Neuronal stem cell (in vitro differentiated cells): ENCODE data around the gene FERMT3.
A peak's percentile ranks its signal among the peaks of the same experiment; 100 is the strongest.
"Not testable (repeated sequence)": the region's sequence is repeated elsewhere in the genome, so short reads cannot be mapped to it uniquely, and the experiment has no call there.

ENCODE experiments used
- DNase-seq: peaks from one replicate; pipeline ENCODE4 v3.0.0-alpha.2; 2013; ENCODE audit warnings: low spot score
- H2AFZ ChIP-seq: one replicate; pipeline ENCODE4 v1.6.1; 2013; ENCODE audit warnings: mild to moderate bottlenecking, low read length, inconsistent platforms
- H2AK5ac ChIP-seq: 2 replicates; pipeline ENCODE4 v1.6.1; 2013; ENCODE audit warnings: low read depth, mild to moderate bottlenecking, inconsistent platforms, low read length, moderate library complexity, mixed read lengths
- H2BK120ac ChIP-seq: 2 replicates; pipeline ENCODE4 v1.6.1; 2013; ENCODE audit warnings: low read depth, mild to moderate bottlenecking, inconsistent platforms, low read length, moderate library complexity, mixed read lengths
- H2BK12ac ChIP-seq: one replicate; pipeline ENCODE4 v1.6.1; 2013; ENCODE audit warnings: low read length, inconsistent platforms
- H2BK15ac ChIP-seq: 2 replicates; pipeline ENCODE4 v1.6.1; 2013; ENCODE audit warnings: mild to moderate bottlenecking, low read length, inconsistent platforms, mixed read lengths
- H2BK5ac ChIP-seq: one replicate; pipeline ENCODE4 v1.6.1; 2013; ENCODE audit warnings: inconsistent platforms, mild to moderate bottlenecking, low read length, moderate library complexity
- H3K14ac ChIP-seq: one replicate; pipeline ENCODE4 v1.6.1; 2013; ENCODE audit warnings: low read length, inconsistent platforms
- H3K18ac ChIP-seq: 2 replicates; pipeline ENCODE4 v1.6.1; 2013; ENCODE audit warnings: low read length, inconsistent platforms
- H3K23ac ChIP-seq: 2 replicates; pipeline ENCODE4 v1.6.1; 2013; ENCODE audit warnings: low read depth, mild to moderate bottlenecking, mixed read lengths, low read length, inconsistent platforms; ENCODE audit not compliant: poor library complexity
- H3K27ac ChIP-seq: replicated peaks from 3 replicates; pipeline ENCODE4 v1.5.1; 2013; ENCODE audit warnings: low read length, inconsistent platforms
- H3K27me3 ChIP-seq, 3 experiments: 2 replicates each; pipeline ENCODE4 v1.6.1; 2013; ENCODE audit warnings: low read length in 3 of 3, mild to moderate bottlenecking in 2 of 3, inconsistent platforms in 1 of 3, low read depth in 1 of 3, mixed read lengths in 1 of 3, moderate library complexity in 1 of 3; ENCODE audit not compliant: control insufficient read depth in 3 of 3, insufficient read depth in 3 of 3
- H3K36me3 ChIP-seq, 2 donors: replicated peaks in 1 of 2; 2 replicates each; pipeline ENCODE4 v1.6.1; 2013; ENCODE audit warnings: low read length in 2 of 2; ENCODE audit not compliant: control insufficient read depth in 2 of 2, insufficient read depth in 2 of 2
- H3K4ac ChIP-seq: 2 replicates; pipeline ENCODE4 v1.6.1; 2013; ENCODE audit warnings: inconsistent platforms, mild to moderate bottlenecking, low read length, moderate library complexity
- H3K4me1 ChIP-seq, 2 donors: 1 replicate in 1 of 2; 2 replicates in 1 of 2; pipeline ENCODE4 v1.6.1; 2013; ENCODE audit warnings: low read length in 2 of 2, low read depth in 1 of 2; ENCODE audit not compliant: control insufficient read depth in 2 of 2, insufficient read depth in 1 of 2
- H3K4me2 ChIP-seq: one replicate; pipeline ENCODE4 v1.6.1; 2013; ENCODE audit warnings: mild to moderate bottlenecking, low read length, inconsistent platforms; ENCODE audit not compliant: insufficient read depth, poor library complexity, severe bottlenecking
- H3K4me3 ChIP-seq, 2 donors: 2 replicates each; pipeline ENCODE4 v1.5.1; 2013; ENCODE audit warnings: low read length in 2 of 2, mild to moderate bottlenecking in 2 of 2, inconsistent platforms in 1 of 2, moderate library complexity in 1 of 2
- H3K79me1 ChIP-seq: one replicate; pipeline ENCODE4 v1.6.1; 2013; ENCODE audit warnings: low read depth, mild to moderate bottlenecking, inconsistent platforms, low read length, moderate library complexity
- H3K9ac ChIP-seq: one replicate; pipeline ENCODE4 v1.6.1; 2013; ENCODE audit warnings: mild to moderate bottlenecking, low read depth, low read length, inconsistent platforms; ENCODE audit not compliant: poor library complexity
- H3K9me3 ChIP-seq, 2 donors: replicated peaks in 1 of 2; 2 replicates each; pipeline versions ENCODE3 to v1.6.1; 2013; ENCODE audit warnings: low read length in 2 of 2, mild to moderate bottlenecking in 2 of 2, inconsistent platforms in 1 of 2, low read depth in 1 of 2, mixed read lengths in 1 of 2, moderate library complexity in 1 of 2; ENCODE audit not compliant: control insufficient read depth in 2 of 2, insufficient read depth in 1 of 2
- H4K8ac ChIP-seq: one replicate; pipeline ENCODE4 v1.6.1; 2013; ENCODE audit warnings: low read depth, mild to moderate bottlenecking, inconsistent platforms, low read length, moderate library complexity
- H4K91ac ChIP-seq: one replicate; pipeline ENCODE4 v1.6.1; 2013; ENCODE audit warnings: low read length, low read depth, mild to moderate bottlenecking, inconsistent platforms; ENCODE audit not compliant: poor library complexity
- WGBS, 2 donors: extraction: QIAGEN DNeasy Blood & Tissue Kit; methylation state at CpG; one replicate each; pipeline ENCODE4 v1.1.7; 2013; ENCODE audit warnings: missing lambda C conversion rate in 2 of 2, mixed read lengths in 1 of 2; ENCODE audit not compliant: insufficient read length in 2 of 2, insufficient replicate concordance in 1 of 2; ENCODE audit errors: extremely low coverage in 2 of 2; 5-methylcytosine and 5-hydroxymethylcytosine counted together

Gene FERMT3

DNA sequence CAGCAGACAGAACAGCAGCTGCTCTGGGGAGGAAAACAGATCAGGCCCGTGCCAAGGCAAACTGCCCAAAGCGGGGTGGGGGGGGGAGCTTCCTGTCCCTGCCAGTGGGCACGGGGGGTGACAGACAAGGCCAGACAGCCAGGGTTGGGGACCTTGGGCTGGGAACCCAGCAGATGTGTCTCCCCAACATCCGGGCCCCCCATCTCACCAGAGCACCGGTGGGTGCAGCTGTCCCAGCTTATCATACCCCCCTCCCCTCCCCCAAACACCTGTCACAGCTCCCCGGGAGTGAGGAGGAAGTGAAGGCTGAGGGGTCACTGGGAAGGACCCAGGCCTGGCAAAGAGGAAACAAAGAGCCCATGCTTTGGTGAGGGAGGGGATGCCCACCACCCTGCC lies 38.9 kb downstream of the FERMT3 start:
- H3K4ac ChIP-seq: no peak overlapping the region
- H3K23ac ChIP-seq: peak overlapping the region; percentile 96
- peaks cover 21% of the 10 kb centered on the region for H3K79me1 ChIP-seq
- H3K9me3 ChIP-seq: no peaks in the 10 kb centered on the region
- no CpG with 5 or more reads among the region's 6 CpGs for WGBS, 2 donors
- H3K14ac ChIP-seq: peak overlapping the region; percentile 79
- H2BK5ac ChIP-seq: peak overlapping the region; percentile 76
- peak overlapping the region; percentile 97 for H2BK12ac ChIP-seq
- H2AK5ac ChIP-seq: peak overlapping the region; percentile 98
- no peak overlapping the region for H2AFZ ChIP-seq
- no peak overlapping the region for H3K27ac ChIP-seq
- H4K91ac ChIP-seq: no peak overlapping the region
- H3K27me3 ChIP-seq: no peaks in the 10 kb centered on the region
- H3K9ac ChIP-seq: peak overlapping the region; percentile 95
- H3K36me3 ChIP-seq: peaks cover 11 to 19% of the 10 kb centered on the region in 2 donors
- H2BK120ac ChIP-seq: peak overlapping the region; percentile 52
- H3K4me1 ChIP-seq: peaks cover 21 to 37% of the 10 kb centered on the region in 2 donors
- no peak overlapping the region for H2BK15ac ChIP-seq
- DNase-seq: no peak
- peak overlapping the region; percentile 86 for H4K8ac ChIP-seq
- peak overlapping the region; percentile 70 to 94 for H3K4me3 ChIP-seq
- peak overlapping the region; percentile 92 for H3K18ac ChIP-seq
- H3K4me2 ChIP-seq: peak overlapping the region; percentile 84

DNA sequence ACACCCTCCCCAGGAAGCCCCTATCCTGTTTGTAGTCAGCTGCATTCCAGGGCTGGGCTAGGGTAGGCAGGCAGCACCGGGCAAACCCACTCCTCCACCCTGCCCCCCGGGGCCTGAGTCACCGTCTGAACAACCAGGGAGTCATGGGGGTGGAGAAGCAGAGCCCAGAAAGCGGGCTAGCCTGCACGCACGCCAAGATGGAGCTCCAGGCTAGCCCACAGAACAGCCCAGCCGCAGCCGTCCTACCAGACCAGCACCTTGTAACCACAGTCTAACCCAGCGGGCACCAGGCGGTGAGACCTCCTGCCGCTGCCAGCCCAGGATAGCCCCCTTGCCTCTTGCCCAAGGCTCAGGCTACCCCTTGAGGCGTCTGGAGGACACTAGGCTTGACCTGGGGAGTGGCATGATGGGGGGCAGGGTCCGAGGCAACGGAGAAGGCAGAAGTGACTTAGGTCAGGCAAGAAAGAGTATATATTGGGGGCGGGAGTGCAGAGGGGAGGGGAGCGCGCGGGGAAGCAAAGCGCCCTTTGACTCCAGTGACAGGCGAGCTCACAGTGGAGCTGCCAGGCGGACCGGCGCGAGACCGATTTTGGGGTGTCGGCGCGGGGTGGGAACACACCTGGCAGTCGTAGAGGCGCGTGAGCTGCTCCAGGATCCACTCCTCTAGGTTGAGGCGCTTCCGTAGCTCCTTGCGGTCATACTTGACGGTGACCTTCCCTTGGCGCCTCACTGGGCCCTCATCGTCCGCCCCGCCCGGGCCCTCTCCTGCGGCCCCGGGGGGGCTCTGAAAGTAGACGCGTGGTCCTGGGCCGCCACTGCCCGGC lies 39.5 kb downstream of the FERMT3 start:
- Histone ChIP-seq H2BK12ac (peak overlapping the region; percentile 97), H3K9me3 (no peaks in the 10 kb centered on the region), H3K4me1 (peaks cover 23 to 41% of the 10 kb centered on the region in 2 donors), H2AFZ (peak overlapping the region; percentile 63), H3K14ac (peak overlapping the region; percentile 79), H3K79me1 (peaks cover 21% of the 10 kb centered on the region), H3K9ac (peak overlapping the region; percentile 95), H3K18ac (peak overlapping the region; percentile 92), H2BK15ac (peak overlapping the region; percentile 47), H2BK5ac (peak overlapping the region; percentile 76), H3K4me2 (peak overlapping the region; percentile 84), H3K4ac (peak overlapping the region; percentile 97), H3K27me3 (no peaks in the 10 kb centered on the region), H3K4me3 (peak overlapping the region; percentile 70 to 94), H3K27ac (no peak overlapping the region), H3K36me3 (peaks cover 11 to 19% of the 10 kb centered on the region in 2 donors), H2BK120ac (peak overlapping the region; percentile 52), H2AK5ac (peak overlapping the region; percentile 98), H3K23ac (peak overlapping the region; percentile 96), H4K91ac (no peak overlapping the region), H4K8ac (peak overlapping the region; percentile 86)
- WGBS, 2 donors: no CpG with 5 or more reads among the region's 46 CpGs
- no peak for DNase-seq

DNA sequence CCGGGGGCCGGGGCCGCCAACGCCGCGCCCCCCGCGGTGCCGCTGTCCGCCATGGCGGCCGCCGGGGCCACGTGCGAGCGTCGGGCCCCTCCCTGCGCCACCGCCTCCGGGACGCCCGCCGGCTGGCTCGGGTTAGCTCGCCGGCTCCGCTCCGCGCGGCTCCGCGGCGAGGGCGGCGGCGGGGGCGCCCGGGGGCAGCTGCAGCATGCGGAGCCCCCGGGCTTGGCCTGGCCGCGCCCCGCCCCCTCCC lies 40.0 kb downstream of the FERMT3 start:
- peak overlapping the region; percentile 70 to 94 for H3K4me3 ChIP-seq
- peaks cover 23 to 43% of the 10 kb centered on the region in 2 donors for H3K4me1 ChIP-seq
- H4K91ac ChIP-seq, H3K18ac ChIP-seq, H3K23ac ChIP-seq, H3K27ac ChIP-seq, H3K9ac ChIP-seq, H2AK5ac ChIP-seq, DNase-seq, H3K14ac ChIP-seq, H2BK120ac ChIP-seq, H4K8ac ChIP-seq, H3K27me3 ChIP-seq, H2BK5ac ChIP-seq, H2BK12ac ChIP-seq, H3K9me3 ChIP-seq, H2BK15ac ChIP-seq, H3K4ac ChIP-seq: not testable (repeated sequence)
- H2AFZ ChIP-seq: peak overlapping the region; percentile 63
- peaks cover 11 to 19% of the 10 kb centered on the region in 2 donors for H3K36me3 ChIP-seq
- peak overlapping the region; percentile 84 for H3K4me2 ChIP-seq
- peaks cover 21% of the 10 kb centered on the region for H3K79me1 ChIP-seq
- no CpG with 5 or more reads among the region's 43 CpGs for WGBS, 2 donors

DNA sequence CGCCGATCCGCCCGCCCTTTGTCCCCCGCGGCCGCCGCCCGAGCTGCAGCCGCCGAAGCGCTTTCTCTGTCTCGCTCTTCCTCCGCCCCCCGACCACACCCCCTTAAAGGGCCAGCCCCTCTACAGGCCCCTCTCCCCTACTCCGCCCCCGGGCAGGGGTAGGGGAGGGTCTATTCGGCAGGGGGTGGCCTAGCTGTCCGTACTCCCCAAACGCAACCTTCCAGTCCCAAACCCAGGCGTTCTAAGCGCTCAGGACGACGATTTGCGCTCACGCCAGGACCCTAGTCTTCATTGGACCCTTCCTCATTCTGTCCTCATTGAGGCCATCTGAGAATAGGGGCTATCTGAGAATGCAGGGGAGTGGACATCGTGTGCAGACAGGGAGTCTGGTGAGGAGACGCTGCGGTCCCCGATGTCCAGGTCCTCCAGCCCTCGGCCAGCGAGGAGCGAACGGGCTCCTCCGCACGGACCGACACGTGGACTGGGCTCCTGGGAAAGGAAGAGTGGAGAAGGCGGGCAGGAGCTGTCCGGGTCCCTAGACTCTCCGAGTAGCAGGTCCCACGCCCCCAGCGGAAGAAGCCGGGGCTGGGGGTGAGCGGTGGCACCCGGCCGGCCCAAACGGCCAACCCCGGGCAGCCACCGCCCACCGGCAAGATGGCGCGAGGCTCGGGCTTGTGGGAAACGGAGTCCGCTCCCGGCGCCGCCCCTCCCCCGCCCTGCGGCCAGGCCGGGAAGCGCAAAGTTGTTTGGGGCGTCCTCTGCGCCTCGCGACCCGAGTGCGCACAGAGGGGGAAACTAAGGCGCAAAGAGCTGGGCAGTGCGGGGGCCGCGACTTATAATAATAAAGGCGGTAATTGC lies 40.6 kb downstream of the FERMT3 start, which contains the start of gene PPP1R14B:
PPP1R14B (minus strand) TSS at position 73 of the 858 bp plus-strand sequence. CDS start 270 bp downstream, outside the sequence.
- H3K23ac ChIP-seq: peak within 1 kb of the TSS; percentile 96
- peaks cover 25 to 43% of the 10 kb centered on the region in 2 donors for H3K4me1 ChIP-seq
- H3K9me3 ChIP-seq: no peaks in the 10 kb centered on the region
- no peaks in the 10 kb centered on the region for H3K27me3 ChIP-seq
- H3K14ac ChIP-seq: peak within 1 kb of the TSS; percentile 96
- peak within 1 kb of the TSS; percentile 97 for H3K4ac ChIP-seq
- no peak within 1 kb of the TSS for H4K91ac ChIP-seq
- peak within 1 kb of the TSS; percentile 86 for H4K8ac ChIP-seq
- H2BK12ac ChIP-seq: peak within 1 kb of the TSS; percentile 97
- H2AK5ac ChIP-seq: peak within 1 kb of the TSS; percentile 98
- H2BK120ac ChIP-seq: peak within 1 kb of the TSS; percentile 52
- H2BK15ac ChIP-seq: peak within 1 kb of the TSS; percentile 47
- peak; percentile 87 for DNase-seq
- peaks cover 16% of the 10 kb centered on the region for H3K79me1 ChIP-seq
- peak within 1 kb of the TSS; percentile 61 for H3K27ac ChIP-seq
- H3K4me2 ChIP-seq: peak within 1 kb of the TSS; percentile 98
- peak within 1 kb of the TSS; percentile 95 for H3K9ac ChIP-seq
- peak within 1 kb of the TSS; percentile 83 for H2AFZ ChIP-seq
- WGBS, 2 donors: no CpG with 5 or more reads among the region's 74 CpGs
- H3K36me3 ChIP-seq: peaks cover 11 to 19% of the 10 kb centered on the region in 2 donors
- H3K18ac ChIP-seq: peak within 1 kb of the TSS; percentile 92
- peak within 1 kb of the TSS; percentile 70 to 94 for H3K4me3 ChIP-seq
- H2BK5ac ChIP-seq: peak within 1 kb of the TSS; percentile 76
